WTC11 (cell line): ENCODE measurements around the gene RFX6. TPM values are rescaled to one million over a fixed set of nuclear protein-coding genes. Genes with fewer than 3 reads are reported as not detected.

Experiments
- ATAC-seq: fragments of 200-7000 bp; cut with Tn5 transposase; 2 replicates; pipeline ENCODE4 v1.10.0; 2021; ENCODE audit warnings: mild to moderate bottlenecking, moderate library complexity
- CTCF ChIA-PET: fragments of 300-600 bp; sonication (Branson Sonifier 250); formaldehyde crosslinking; loops from one replicate; lab custom pipeline; 2021; ENCODE audit warnings: antibody characterized with exemption; lab: Charles Lee
- POLR2A ChIA-PET: fragments of 350-600 bp; sonication (Branson Sonifier 250); formaldehyde crosslinking; loops from one replicate; lab custom pipeline; 2021; ENCODE audit warnings: antibody characterized with exemption; lab: Charles Lee
- DNase-seq: peaks from one replicate; pipeline ENCODE4 v3.0.0; 2021; ENCODE audit warnings: low spot score
- H3K27ac Mint-ChIP-seq: 2 replicates; pipeline ENCODE4 v1.8.0; 2021; ENCODE audit warnings: mixed read lengths
- H3K27me3 Mint-ChIP-seq: 2 replicates; pipeline ENCODE4 v1.8.0; 2021; ENCODE audit warnings: low read depth, mild to moderate bottlenecking, moderate library complexity, mixed read lengths
- H3K36me3 Mint-ChIP-seq: 2 replicates; pipeline ENCODE4 v1.8.0; 2021; ENCODE audit warnings: mixed read lengths
- H3K4me1 Mint-ChIP-seq: 2 replicates; pipeline ENCODE4 v1.8.0; 2022; ENCODE audit warnings: mixed read lengths
- H3K4me3 Mint-ChIP-seq: 2 replicates; pipeline ENCODE4 v1.8.0; 2021; ENCODE audit warnings: mild to moderate bottlenecking, moderate library complexity, mixed read lengths
- H3K9me3 Mint-ChIP-seq: 2 replicates; pipeline ENCODE4 v1.8.0; 2021; ENCODE audit warnings: mixed read lengths
- ARID4B ChIP-seq: sonication (generic); formaldehyde crosslinking; IDR thresholded peaks from 2 replicates; pipeline ENCODE4 v1.8.0; 2023; ENCODE audit warnings: missing genetic modification reagents, mild to moderate bottlenecking, borderline replicate concordance
- ATF1 ChIP-seq: sonication (generic); formaldehyde crosslinking; IDR thresholded peaks from 2 replicates; pipeline ENCODE4 v1.8.1; 2023; ENCODE audit warnings: mild to moderate bottlenecking, moderate library complexity, missing genetic modification reagents
- ERG ChIP-seq: fragments of 250-450 bp; sonication (Bioruptor Pico); IDR thresholded peaks from 2 replicates; pipeline ENCODE4 v1.8.0; 2021; ENCODE audit warnings: mild to moderate bottlenecking
- FOXP1 ChIP-seq: sonication (generic); formaldehyde crosslinking; IDR thresholded peaks from 2 replicates; pipeline ENCODE4 v1.8.0; 2022; ENCODE audit warnings: missing genetic modification reagents, mild to moderate bottlenecking, moderate library complexity, borderline replicate concordance
- GABPB1 ChIP-seq: sonication (generic); formaldehyde crosslinking; IDR thresholded peaks from 2 replicates; pipeline ENCODE4 v1.8.1; 2023; ENCODE audit warnings: mild to moderate bottlenecking, missing genetic modification reagents
- JAZF1 ChIP-seq: fragments of 250-450 bp; sonication (Bioruptor Pico); IDR thresholded peaks from 2 replicates; pipeline ENCODE4 v1.9.0; 2021; ENCODE audit warnings: moderate library complexity, mild to moderate bottlenecking, inconsistent platforms
- MXD4 ChIP-seq: fragments of 250-450 bp; sonication (Bioruptor Pico); IDR thresholded peaks from 2 replicates; pipeline ENCODE4 v1.8.0; 2021; ENCODE audit warnings: mild to moderate bottlenecking, moderate library complexity, borderline replicate concordance
- MYBL2 ChIP-seq: sonication (generic); formaldehyde crosslinking; IDR thresholded peaks from 2 replicates; pipeline ENCODE4 v1.8.1; 2023; ENCODE audit warnings: mild to moderate bottlenecking, moderate library complexity, missing genetic modification reagents
- NFYB ChIP-seq: sonication (generic); formaldehyde crosslinking; conservative IDR thresholded peaks from 2 replicates; pipeline ENCODE4 v1.8.0; 2022; ENCODE audit warnings: low read depth, missing genetic modification reagents
- NR3C1 ChIP-seq: sonication (generic); formaldehyde crosslinking; conservative IDR thresholded peaks from 2 replicates; pipeline ENCODE4 v1.8.1; 2023; ENCODE audit warnings: low read depth, mild to moderate bottlenecking, missing genetic modification reagents
- PRDM15 ChIP-seq: sonication (generic); formaldehyde crosslinking; IDR thresholded peaks from 2 replicates; pipeline ENCODE4 v1.8.0; 2022; ENCODE audit warnings: missing genetic modification reagents
- STAT6 ChIP-seq: sonication (generic); formaldehyde crosslinking; conservative IDR thresholded peaks from 2 replicates; pipeline ENCODE4 v1.8.1; 2023; ENCODE audit warnings: mild to moderate bottlenecking, low read depth, missing genetic modification reagents, moderate library complexity
- TCF7 ChIP-seq: sonication (generic); formaldehyde crosslinking; IDR thresholded peaks from 2 replicates; pipeline ENCODE4 v1.8.0; 2022; ENCODE audit warnings: mild to moderate bottlenecking, low read depth, missing genetic modification reagents, moderate library complexity
- TEAD1 ChIP-seq: sonication (generic); formaldehyde crosslinking; IDR thresholded peaks from 2 replicates; pipeline ENCODE4 v1.8.0; 2022; ENCODE audit warnings: mild to moderate bottlenecking, missing genetic modification reagents
- TEAD4 ChIP-seq: sonication (generic); formaldehyde crosslinking; IDR thresholded peaks from 2 replicates; pipeline ENCODE4 v1.8.0; 2022; ENCODE audit warnings: mild to moderate bottlenecking, missing genetic modification reagents
- ZNF396 ChIP-seq: fragments of 250-450 bp; sonication (Bioruptor Pico); IDR thresholded peaks from 2 replicates; pipeline ENCODE4 v1.8.0; 2021; ENCODE audit warnings: mild to moderate bottlenecking, moderate library complexity, borderline replicate concordance
- ZNF425 ChIP-seq: fragments of 250-450 bp; sonication (Bioruptor Pico); conservative IDR thresholded peaks from 2 replicates; pipeline ENCODE4 v1.9.0; 2021; ENCODE audit warnings: mild to moderate bottlenecking
- ZNF671 ChIP-seq: fragments of 250-450 bp; sonication (Bioruptor Pico); IDR thresholded peaks from 2 replicates; pipeline ENCODE4 v1.8.0; 2021; ENCODE audit warnings: mild to moderate bottlenecking
- total RNA-seq: library from RNA; stranded (reverse); gene quantifications from 3 replicates; pipeline ENCODE4 v1.2.3, GENCODE V29; 2021

RFX6 gene
- total RNA-seq, 1 experiment from 2014 or later: not detected

- CTCF ChIA-PET: interaction anchor here (1.0 to 2.0 kb wide), 4 partner anchors 65 to 124 kb away, joined by 3 to 12 read pairs (median 4); partner anchors contain the start of gene FAM162B
- peaks cover 58% of the 10 kb centered on the region for H3K27me3 Mint-ChIP-seq
- peak overlapping the region; percentile 76 for H3K4me3 Mint-ChIP-seq
- DNase-seq: no peak
- TF ChIP-seq TCF7 (CRISPR knock-in tag) (no peak), ATF1 (CRISPR knock-in tag) (no peak), ERG (no peak), MXD4 (CRISPR knock-in tag) (no peak), TEAD1 (no peak), PRDM15 (CRISPR knock-in tag) (no peak)
- H3K36me3 Mint-ChIP-seq: peaks cover 4% of the 10 kb centered on the region; the same call in 1 of the 2 replicates
- POLR2A ChIA-PET: no interaction called here
- ATAC-seq: peak; percentile 29
- peaks cover 9% of the 10 kb centered on the region for H3K4me1 Mint-ChIP-seq
- H3K9me3 Mint-ChIP-seq: peaks cover 8% of the 10 kb centered on the region
- no peak overlapping the region for H3K27ac Mint-ChIP-seq
Observed at GRCh38 chr6:116877743-116878142, 701 bp downstream of the RFX6 start.

GRCh38 chr6:116881236-116881635 is 4.2 kb downstream of the RFX6 start:
- H3K4me1 Mint-ChIP-seq: peaks cover 6% of the 10 kb centered on the region
- ATAC-seq: no peak
- no peak overlapping the region for H3K27ac Mint-ChIP-seq
- no peak overlapping the region for H3K4me3 Mint-ChIP-seq
- peaks cover 31% of the 10 kb centered on the region for H3K27me3 Mint-ChIP-seq
- no peak for DNase-seq
- ChIA-PET POLR2A (no interaction called here), CTCF (interaction anchor here (0.5 to 1.1 kb wide), 4 partner anchors 86 to 138 kb away, joined by 3 to 6 read pairs (median 4); no protein-coding TSS in a partner anchor)
- H3K36me3 Mint-ChIP-seq: no peaks in the 10 kb centered on the region
- no peaks in the 10 kb centered on the region for H3K9me3 Mint-ChIP-seq
- TF ChIP-seq TCF7 (CRISPR knock-in tag) (no peak), ARID4B (CRISPR knock-in tag) (no peak), FOXP1 (CRISPR knock-in tag) (no peak), GABPB1 (CRISPR knock-in tag) (no peak), ERG (no peak), TEAD4 (CRISPR knock-in tag) (no peak), MYBL2 (CRISPR knock-in tag) (no peak), NFYB (CRISPR knock-in tag) (no peak), JAZF1 (no peak), ZNF396 (CRISPR knock-in tag) (no peak), NR3C1 (no peak), ZNF425 (CRISPR knock-in tag) (no peak), ZNF671 (CRISPR knock-in tag) (no peak), STAT6 (CRISPR knock-in tag) (no peak)
